IPS-18a (cell line): ENCODE data around the gene GPR31.
A peak's percentile ranks its signal among the peaks of the same experiment; 100 is the strongest.

Source experiments
- H3K27ac ChIP-seq: one replicate; pipeline ENCODE4 v1.5.1; 2013; ENCODE audit warnings: low read length
- H3K27me3 ChIP-seq: one replicate; pipeline ENCODE4 v1.6.1; 2013; ENCODE audit warnings: mild to moderate bottlenecking, low read length; ENCODE audit not compliant: control insufficient read depth, insufficient read depth
- H3K36me3 ChIP-seq: one replicate; pipeline ENCODE4 v1.6.1; 2013; ENCODE audit warnings: low read depth, low read length; ENCODE audit not compliant: control insufficient read depth
- H3K4me1 ChIP-seq: one replicate; pipeline ENCODE4 v1.6.1; 2013; ENCODE audit warnings: low read depth, low read length; ENCODE audit not compliant: control insufficient read depth
- H3K4me3 ChIP-seq: one replicate; pipeline ENCODE4 v1.5.1; 2013; ENCODE audit warnings: low read length
- H3K9ac ChIP-seq: one replicate; pipeline ENCODE4 v1.6.1; 2013; ENCODE audit warnings: mild to moderate bottlenecking, low read length, moderate library complexity
- H3K9me3 ChIP-seq: one replicate; pipeline ENCODE4 v1.6.1; 2013; ENCODE audit warnings: low read depth, low read length; ENCODE audit not compliant: control insufficient read depth

The GPR31 gene

GRCh38 chr6:167163476-167164011 is 5.8 kb upstream of the GPR31 start:
- Histone ChIP-seq H3K4me3 (peak overlapping the region; percentile 47), H3K27ac (peak overlapping the region; percentile 87), H3K4me1 (peaks cover 37% of the 10 kb centered on the region), H3K9me3 (no peaks in the 10 kb centered on the region), H3K9ac (peak overlapping the region; percentile 45), H3K27me3 (no peaks in the 10 kb centered on the region), H3K36me3 (no peaks in the 10 kb centered on the region)

GRCh38 chr6:167162591-167162990 is 4.8 kb upstream of the GPR31 start:
- Histone ChIP-seq H3K36me3 (no peaks in the 10 kb centered on the region), H3K9me3 (no peaks in the 10 kb centered on the region), H3K4me3 (no peak overlapping the region), H3K4me1 (peaks cover 37% of the 10 kb centered on the region), H3K9ac (peak overlapping the region; percentile 31), H3K27ac (peak overlapping the region; percentile 87), H3K27me3 (no peaks in the 10 kb centered on the region)

DNA sequence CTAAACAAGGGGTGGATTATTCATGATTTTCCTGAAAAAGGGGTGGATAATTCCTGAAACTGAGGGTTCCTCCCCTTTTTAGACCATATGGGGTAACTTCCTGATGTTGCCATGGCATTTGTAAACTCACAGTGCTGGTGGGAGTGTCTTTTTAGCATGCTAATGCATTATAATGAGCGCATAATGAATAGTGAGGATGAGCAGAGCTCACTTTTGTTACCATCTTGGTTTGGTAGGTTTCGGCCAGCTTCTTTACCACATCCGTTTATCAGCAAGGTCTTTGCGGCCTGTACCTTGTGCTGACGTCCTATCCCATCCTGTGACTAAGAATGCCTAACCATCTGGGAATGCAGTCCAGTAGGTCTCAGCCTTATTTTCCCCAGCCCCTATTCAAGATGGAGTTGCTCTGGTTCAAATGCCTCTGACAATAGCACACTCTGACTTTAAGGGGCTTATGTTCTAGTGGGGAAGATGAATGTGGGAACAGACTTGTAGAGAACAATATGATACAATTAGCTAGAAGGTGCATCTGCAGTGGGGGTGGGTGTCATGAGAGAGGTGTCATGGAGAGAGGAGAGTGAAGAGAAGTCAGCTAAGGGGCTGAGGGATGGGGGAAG is 4.2 kb upstream of the GPR31 start:
- Histone ChIP-seq H3K9ac (no peak overlapping the region), H3K27me3 (no peaks in the 10 kb centered on the region), H3K36me3 (no peaks in the 10 kb centered on the region), H3K9me3 (no peaks in the 10 kb centered on the region), H3K4me3 (no peak overlapping the region), H3K4me1 (peaks cover 37% of the 10 kb centered on the region), H3K27ac (no peak overlapping the region)

DNA sequence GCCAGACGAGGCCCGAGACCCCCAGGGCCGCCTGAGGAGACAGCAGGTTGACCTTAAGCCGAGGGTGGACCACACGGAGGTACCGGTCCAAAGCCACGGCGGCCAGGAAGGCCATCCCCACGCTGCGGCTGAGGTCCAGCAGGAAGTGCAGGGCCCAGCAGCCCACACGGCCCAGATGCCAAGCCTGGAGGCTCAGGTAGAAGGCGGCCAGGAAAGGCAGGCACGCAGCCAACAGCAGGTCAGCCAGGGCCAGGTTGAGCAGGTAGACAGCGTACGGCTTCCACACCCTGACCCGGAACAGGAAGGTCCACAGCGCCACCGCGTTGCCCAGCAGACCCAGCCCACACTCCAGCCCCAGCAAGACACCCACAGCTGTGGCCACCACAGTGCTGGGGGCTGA is 366 bp downstream of the GPR31 start:
- Histone ChIP-seq H3K27ac (no peak overlapping the region), H3K9ac (no peak overlapping the region), H3K36me3 (no peaks in the 10 kb centered on the region), H3K27me3 (no peaks in the 10 kb centered on the region), H3K4me1 (peaks cover 5% of the 10 kb centered on the region), H3K9me3 (no peaks in the 10 kb centered on the region), H3K4me3 (no peak overlapping the region)

DNA sequence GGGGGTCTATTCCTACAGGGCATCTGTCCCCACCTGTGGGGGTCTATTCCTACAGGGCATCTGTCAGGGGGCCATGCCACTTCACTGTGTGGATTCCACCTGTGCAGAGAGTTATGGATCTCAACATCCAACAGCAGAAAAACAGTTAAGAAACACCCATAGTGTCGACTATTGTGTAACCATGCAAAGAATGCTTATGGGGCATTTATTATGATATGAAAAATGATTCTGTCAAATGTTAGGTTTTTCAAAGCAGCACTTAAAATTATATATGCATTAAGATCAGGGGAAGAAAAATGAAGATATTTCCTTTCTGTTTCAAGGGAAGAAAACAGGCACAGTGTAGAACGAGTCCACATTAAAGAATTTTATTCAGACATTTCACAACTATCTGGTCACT is 2.9 kb downstream of the GPR31 start:
- Histone ChIP-seq H3K9me3 (no peaks in the 10 kb centered on the region), H3K27ac (no peak overlapping the region), H3K36me3 (no peaks in the 10 kb centered on the region), H3K4me3 (no peak overlapping the region), H3K4me1 (peaks cover 15% of the 10 kb centered on the region), H3K9ac (no peak overlapping the region), H3K27me3 (no peaks in the 10 kb centered on the region)

DNA sequence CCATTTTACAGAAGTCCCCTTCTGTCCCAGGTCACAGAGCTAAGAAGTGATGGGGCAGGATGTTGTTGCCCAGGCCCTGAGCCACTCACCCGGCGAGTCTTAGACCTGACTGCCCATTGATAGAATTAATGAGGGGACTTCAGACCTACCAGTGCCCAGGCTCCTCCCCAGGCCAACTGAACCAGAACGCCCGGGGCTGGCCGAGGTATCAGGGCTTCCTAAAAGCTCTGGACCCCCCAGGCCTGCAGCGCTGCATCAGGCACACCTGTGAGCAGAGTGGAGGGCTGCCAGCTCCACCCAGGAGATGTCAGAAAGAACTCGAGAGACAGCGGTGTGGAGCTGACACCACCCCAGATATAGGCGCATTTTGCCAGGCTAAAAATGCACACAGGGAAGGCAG is 3.5 kb downstream of the GPR31 start:
- Histone ChIP-seq H3K9me3 (no peaks in the 10 kb centered on the region), H3K27ac (no peak overlapping the region), H3K27me3 (peaks cover under 1% of the 10 kb centered on the region), H3K36me3 (no peaks in the 10 kb centered on the region), H3K4me1 (peaks cover 15% of the 10 kb centered on the region), H3K4me3 (no peak overlapping the region), H3K9ac (no peak overlapping the region)

DNA sequence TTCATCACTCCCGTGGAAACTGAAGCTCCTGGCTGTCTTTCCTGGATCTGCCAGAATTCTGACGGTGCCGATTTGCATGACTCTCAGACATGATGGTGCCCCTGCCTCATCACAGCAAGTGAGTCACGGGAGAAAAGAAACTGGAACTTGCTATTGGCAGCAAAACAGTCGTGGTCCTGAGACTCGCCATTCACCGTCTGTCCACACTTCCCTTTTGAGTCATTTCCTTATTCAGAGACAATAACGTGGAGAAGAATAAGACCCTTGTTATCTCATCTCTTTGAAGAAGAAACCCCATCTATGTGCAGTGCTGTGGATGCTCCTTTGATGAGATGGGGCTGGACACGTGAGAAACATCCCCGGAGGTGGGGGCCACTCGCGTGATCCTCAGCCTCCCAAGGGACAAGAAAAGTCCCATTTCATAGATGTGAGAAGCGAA is 4.2 kb downstream of the GPR31 start:
- H3K4me1 ChIP-seq = peaks cover 15% of the 10 kb centered on the region
- no peaks in the 10 kb centered on the region for H3K9me3 ChIP-seq
- no peak overlapping the region for H3K9ac ChIP-seq
- no peak overlapping the region for H3K4me3 ChIP-seq
- no peaks in the 10 kb centered on the region for H3K36me3 ChIP-seq
- no peak overlapping the region for H3K27ac ChIP-seq
- H3K27me3 ChIP-seq = peaks cover 6% of the 10 kb centered on the region

GRCh38 chr6:167152862-167153261 is 4.9 kb downstream of the GPR31 start:
- peaks cover 13% of the 10 kb centered on the region for H3K27me3 ChIP-seq
- peaks cover 19% of the 10 kb centered on the region for H3K4me1 ChIP-seq
- H3K9ac ChIP-seq = no peak overlapping the region
- H3K27ac ChIP-seq = no peak overlapping the region
- no peak overlapping the region for H3K4me3 ChIP-seq
- no peaks in the 10 kb centered on the region for H3K36me3 ChIP-seq
- H3K9me3 ChIP-seq = no peaks in the 10 kb centered on the region

- Histone ChIP-seq H3K36me3 (no peaks in the 10 kb centered on the region), H3K27me3 (peaks cover 13% of the 10 kb centered on the region), H3K9ac (no peak overlapping the region), H3K4me3 (no peak overlapping the region), H3K27ac (peak overlapping the region; percentile 17), H3K9me3 (no peaks in the 10 kb centered on the region), H3K4me1 (peaks cover 29% of the 10 kb centered on the region)
Measured at GRCh38 chr6:167151648-167152047, 6.1 kb downstream of the GPR31 start.

GRCh38 chr6:167150941-167151549 is 6.7 kb downstream of the GPR31 start:
- peaks cover 13% of the 10 kb centered on the region for H3K27me3 ChIP-seq
- H3K4me3 ChIP-seq = no peak overlapping the region
- no peak overlapping the region for H3K9ac ChIP-seq
- no peaks in the 10 kb centered on the region for H3K36me3 ChIP-seq
- no peaks in the 10 kb centered on the region for H3K9me3 ChIP-seq
- H3K27ac ChIP-seq = no peak overlapping the region
- peaks cover 35% of the 10 kb centered on the region for H3K4me1 ChIP-seq

DNA sequence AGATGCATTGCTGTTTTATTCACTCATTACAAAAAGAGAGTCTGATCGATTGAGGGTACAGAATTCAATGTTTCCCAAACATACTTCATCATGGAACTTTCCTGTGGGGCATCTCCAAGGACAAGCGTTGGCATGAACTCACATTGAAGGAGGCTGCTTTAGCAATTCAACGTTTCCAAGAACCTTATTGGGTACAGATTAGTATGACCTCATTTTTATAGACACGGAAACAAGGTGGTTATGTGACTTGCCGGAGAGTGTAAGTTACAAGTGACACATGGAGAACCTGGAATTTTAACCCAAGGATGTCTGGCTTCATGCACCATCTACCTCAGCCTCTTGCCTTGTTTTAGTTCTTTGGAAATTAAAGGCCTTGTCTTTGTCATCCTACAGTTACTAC is 8.8 kb downstream of the GPR31 start:
- H3K27me3 ChIP-seq = peaks cover 13% of the 10 kb centered on the region
- H3K4me3 ChIP-seq = no peak overlapping the region
- H3K4me1 ChIP-seq = peaks cover 43% of the 10 kb centered on the region

DNA sequence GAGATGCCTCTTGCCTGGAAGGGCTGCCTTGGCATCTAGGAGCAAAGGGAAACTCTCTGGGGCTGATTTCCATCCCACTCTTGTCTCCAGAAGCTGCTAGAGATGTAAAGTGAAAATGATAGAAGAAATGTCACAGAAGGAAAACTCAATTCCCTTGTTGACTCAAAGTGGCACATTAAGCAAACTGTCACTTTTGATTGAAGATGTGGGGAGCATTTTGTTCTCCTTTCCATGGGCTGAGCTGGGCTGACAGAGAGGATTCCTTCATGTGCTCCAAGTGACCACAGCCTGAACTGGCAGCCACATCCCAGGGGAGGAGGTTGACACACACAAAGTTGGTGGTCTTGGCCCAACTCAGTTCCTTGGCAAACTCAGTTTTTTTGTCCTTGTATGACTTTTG is 9.8 kb downstream of the GPR31 start:
- Histone ChIP-seq H3K27me3 (peaks cover 13% of the 10 kb centered on the region), H3K27ac (no peak overlapping the region), H3K9ac (no peak overlapping the region), H3K4me1 (peaks cover 43% of the 10 kb centered on the region), H3K36me3 (no peaks in the 10 kb centered on the region), H3K4me3 (no peak overlapping the region), H3K9me3 (no peaks in the 10 kb centered on the region)

More for the DNA sequence above, 8.8 kb downstream of the GPR31 start:
- no peak overlapping the region for H3K27ac ChIP-seq
- no peak overlapping the region for H3K9ac ChIP-seq
- H3K36me3 ChIP-seq = no peaks in the 10 kb centered on the region
- H3K9me3 ChIP-seq = no peaks in the 10 kb centered on the region
